H1 (cell line): ENCODE measurements around the gene DTD1. TPM values are rescaled to one million over a fixed set of nuclear protein-coding genes. Genes with fewer than 3 reads are reported as not detected.

Experiments used
- CTCF ChIA-PET: fragments of 300-600 bp; sonication (Branson Sonifier 250); formaldehyde crosslinking; loops from one replicate; lab custom pipeline; 2021; ENCODE audit not compliant: partially characterized antibody; lab: Charles Lee
- POLR2A ChIA-PET: fragments of 300-600 bp; sonication (Branson Sonifier 250); formaldehyde crosslinking; loops from one replicate; lab custom pipeline; 2021; ENCODE audit warnings: inconsistent platforms; ENCODE audit not compliant: partially characterized antibody; lab: Charles Lee
- DNase-seq, 2 experiments: peaks; one replicate each; pipeline versions ENCODE4 v3.0.0 to v3.0.0-alpha.2; 2010 to 2022; ENCODE audit warnings: low spot score in 2 of 2, low read depth in 1 of 2, mixed read lengths in 1 of 2
- FAIRE-seq: peaks from 2 replicates; lab custom pipeline; 2011; peaks lifted over from hg19 to GRCh38; lab: Jason Lieb, UNC
- H2AFZ ChIP-seq: 2 replicates; pipeline ENCODE4 v1.8.1; 2012; ENCODE audit warnings: low read length, inconsistent platforms
- H2AK5ac ChIP-seq: 2 replicates; pipeline ENCODE4 v1.6.1; 2013; ENCODE audit warnings: low read depth, low read length
- H2BK120ac ChIP-seq: replicated peaks from 2 replicates; pipeline ENCODE3; 2013; ENCODE audit warnings: low read depth, low read length, inconsistent platforms
- H2BK12ac ChIP-seq: 2 replicates; pipeline ENCODE4 v1.6.1; 2013; ENCODE audit warnings: low read depth, low read length
- H2BK15ac ChIP-seq: 2 replicates; pipeline ENCODE4 v1.6.1; 2013; ENCODE audit warnings: low read length
- H2BK20ac ChIP-seq: 2 replicates; pipeline ENCODE4 v1.6.1; 2013; ENCODE audit warnings: low read length
- H2BK5ac ChIP-seq: 2 replicates; pipeline ENCODE4 v1.6.1; 2013; ENCODE audit warnings: low read depth, low read length
- H3K14ac ChIP-seq: 2 replicates; pipeline ENCODE4 v1.6.1; 2013; ENCODE audit warnings: inconsistent platforms; ENCODE audit not compliant: insufficient read length
- H3K18ac ChIP-seq: 2 replicates; pipeline ENCODE4 v1.6.1; 2013; ENCODE audit warnings: low read length; ENCODE audit errors: extremely low read depth
- H3K23ac ChIP-seq: 2 replicates; pipeline ENCODE4 v1.6.1; 2013; ENCODE audit warnings: inconsistent platforms; ENCODE audit not compliant: insufficient read length
- H3K23me2 ChIP-seq: 2 replicates; pipeline ENCODE4 v1.6.1; 2013; ENCODE audit warnings: low read depth, low read length
- H3K27ac ChIP-seq: 2 replicates; pipeline ENCODE4 v1.6.1; 2011; ENCODE audit warnings: low read depth, low read length, inconsistent platforms
- H3K27me3 ChIP-seq, 4 experiments: replicated peaks in 1 of 4; 1 replicate in 1 of 4; 2 replicates in 3 of 4; pipeline versions ENCODE4 v1.6.1 to v1.8.1; 2011 to 2013; ENCODE audit warnings: low read length in 3 of 4, mild to moderate bottlenecking in 3 of 4, inconsistent platforms in 2 of 4, mixed read lengths in 2 of 4, moderate library complexity in 1 of 4; ENCODE audit not compliant: control insufficient read depth in 3 of 4, insufficient read depth in 3 of 4; ENCODE audit errors: extremely low read depth in 1 of 4
- H3K36me3 ChIP-seq, 4 experiments: 2 replicates each; pipeline versions ENCODE4 v1.6.1 to v1.8.1; 2011 to 2013; ENCODE audit warnings: mild to moderate bottlenecking in 4 of 4, low read length in 3 of 4, moderate library complexity in 2 of 4, control low read depth in 1 of 4, inconsistent platforms in 1 of 4; ENCODE audit not compliant: insufficient read depth in 4 of 4, control insufficient read depth in 2 of 4
- H3K4ac ChIP-seq: replicated peaks from 2 replicates; pipeline ENCODE3; 2013; ENCODE audit warnings: low read length, low read depth, mixed read lengths, inconsistent platforms; ENCODE audit not compliant: insufficient read length
- H3K4me1 ChIP-seq, 4 experiments: replicated peaks in 1 of 4; 1 replicate in 1 of 4; 2 replicates in 3 of 4; pipeline versions ENCODE4 v1.6.1 to v1.8.1; 2011 to 2013; ENCODE audit warnings: low read length in 3 of 4, inconsistent platforms in 2 of 4, mixed read lengths in 1 of 4; ENCODE audit not compliant: insufficient read depth in 4 of 4, control insufficient read depth in 3 of 4
- H3K4me2 ChIP-seq, 2 experiments: 2 replicates each; pipeline versions ENCODE4 v1.6.1 to v1.8.1; 2011 to 2013; ENCODE audit warnings: low read depth in 2 of 2, low read length in 2 of 2, control low read depth in 1 of 2, inconsistent platforms in 1 of 2, mild to moderate bottlenecking in 1 of 2; ENCODE audit not compliant: insufficient read depth in 1 of 2
- H3K4me3 ChIP-seq, 4 experiments: fragments of 200-600, 300-600 bp in 1 of 4; sonication (generic), shearing (Covaris generic), sonication (Bioruptor Twin) in 1 of 4; 2 replicates each; pipeline versions ENCODE4 v1.5.1 to v1.8.1; 2011 to 2016; ENCODE audit warnings: low read length in 4 of 4, low read depth in 3 of 4, control low read depth in 2 of 4, inconsistent platforms in 2 of 4, mild to moderate bottlenecking in 2 of 4, mixed read lengths in 1 of 4, moderate library complexity in 1 of 4; ENCODE audit not compliant: insufficient read depth in 2 of 4; ENCODE audit errors: extremely low read depth in 1 of 4
- H3K56ac ChIP-seq: replicated peaks from 2 replicates; pipeline ENCODE3; 2013; ENCODE audit warnings: low read depth, mild to moderate bottlenecking, mixed read lengths, low read length, inconsistent platforms; ENCODE audit not compliant: insufficient read length
- H3K79me1 ChIP-seq: 2 replicates; pipeline ENCODE4 v1.6.1; 2013; ENCODE audit warnings: low read depth, low read length, control low read depth
- H3K79me2 ChIP-seq, 2 experiments: 2 replicates each; pipeline versions ENCODE4 v1.6.1 to v1.8.1; 2012 to 2013; ENCODE audit warnings: low read length in 2 of 2, mild to moderate bottlenecking in 2 of 2, inconsistent platforms in 1 of 2; ENCODE audit not compliant: insufficient read depth in 2 of 2, control insufficient read depth in 1 of 2
- H3K9ac ChIP-seq, 4 experiments: replicated peaks in 1 of 4; 1 replicate in 1 of 4; 2 replicates in 3 of 4; pipeline versions ENCODE4 v1.6.1 to v1.8.1; 2011 to 2013; ENCODE audit warnings: low read depth in 3 of 4, low read length in 3 of 4, control low read depth in 2 of 4, mild to moderate bottlenecking in 2 of 4, moderate library complexity in 2 of 4, inconsistent platforms in 1 of 4; ENCODE audit errors: extremely low read depth in 1 of 4
- H3K9me3 ChIP-seq, 2 experiments: 2 replicates each; pipeline versions ENCODE4 v1.6.1 to v1.8.1; 2012 to 2013; ENCODE audit warnings: mild to moderate bottlenecking in 2 of 2, moderate library complexity in 2 of 2, control low read depth in 1 of 2, inconsistent platforms in 1 of 2, low read depth in 1 of 2, low read length in 1 of 2, mixed read lengths in 1 of 2; ENCODE audit not compliant: insufficient read depth in 2 of 2
- H4K20me1 ChIP-seq, 2 experiments: replicated peaks in 1 of 2; 2 replicates each; pipeline versions ENCODE3 to v1.8.1; 2011 to 2013; ENCODE audit warnings: inconsistent platforms in 2 of 2, low read length in 2 of 2, mild to moderate bottlenecking in 1 of 2; ENCODE audit not compliant: insufficient read depth in 2 of 2, control insufficient read depth in 1 of 2
- H4K5ac ChIP-seq: 2 replicates; pipeline ENCODE4 v1.6.1; 2013; ENCODE audit warnings: low read length, low read depth, mixed read lengths, inconsistent platforms; ENCODE audit not compliant: insufficient read length
- H4K8ac ChIP-seq: 2 replicates; pipeline ENCODE4 v1.8.0; 2013; ENCODE audit warnings: mild to moderate bottlenecking, moderate library complexity, low read length, inconsistent platforms; ENCODE audit not compliant: insufficient read depth; ENCODE audit errors: extremely low read depth
- H4K91ac ChIP-seq: replicated peaks from 2 replicates; pipeline ENCODE3; 2013; ENCODE audit warnings: low read length, mixed read lengths, inconsistent platforms; ENCODE audit not compliant: insufficient read length
- WGBS, 2 experiments: shearing (Covaris generic) in 1 of 2; methylation state at CpG; one replicate each; pipeline versions ENCODE4 v1.1.6 to v1.1.7; 2013 to 2015; ENCODE audit warnings: low lambda C conversion rate in 2 of 2, mixed read lengths in 2 of 2, inconsistent platforms in 1 of 2, low coverage in 1 of 2, missing lambda C conversion rate in 1 of 2; ENCODE audit not compliant: insufficient replicate concordance in 2 of 2, insufficient coverage in 1 of 2, insufficient read length in 1 of 2; ENCODE audit errors: extremely low coverage in 1 of 2, missing lambda C conversion rate in 1 of 2; 5-methylcytosine and 5-hydroxymethylcytosine counted together
- polyA plus RNA-seq, 7 experiments: library from polyadenylated mRNA; depleted of rRNA in 3 of 7; stranded (reverse) in 5 of 7; unstranded in 2 of 7; fragments of >200 nt in 5 of 7; fragments of 200-250 nt in 2 of 7; gene quantifications; 1 replicate in 5 of 7; 2 replicates in 1 of 7; 4 replicates in 1 of 7; pipeline versions ENCODE4 v1.2.1 to v1.2.3, GENCODE V29; 2011 to 2013; ENCODE audit warnings: missing spikeins in 2 of 7, mixed read lengths in 2 of 7
- total RNA-seq: library from RNA; stranded (reverse); fragmentation: NEBNext Ultra II Directional; extraction: Animal tissue kit (Norgen Biotek cat#: 25700); gene quantifications from 2 replicates; pipeline ENCODE4 v1.2.1, GENCODE V29; 2021

Gene DTD1
- total and polyA plus RNA-seq, 2 of the 8 experiments (the other 6 are each of a cell fraction or from before 2014, with no cell fraction given), result 49.7 to 66.6 TPM

- DNase-seq, result no peak
- no peak overlapping the region for H3K27ac ChIP-seq
- no peaks in the 10 kb centered on the region; the same call in 1 of the 2 replicates for H3K79me1 ChIP-seq
- H4K8ac ChIP-seq, result no peak overlapping the region
- ChIA-PET POLR2A (no interaction called here), CTCF (interaction anchor here (0.6 kb wide), 1 partner anchor 185 kb away, joined by 4 read pairs; no protein-coding TSS in a partner anchor)
- no peaks in the 10 kb centered on the region for H3K79me2 ChIP-seq
- H3K56ac ChIP-seq, result no peak overlapping the region
- no peak overlapping the region for H2BK20ac ChIP-seq
- H3K4me1 ChIP-seq, result peaks cover 0 to 5% (median 1%) of the 10 kb centered on the region in 4 experiments; a peak in 3 of 7 replicates
- no peaks in the 10 kb centered on the region for H3K23me2 ChIP-seq
- FAIRE-seq, result no peak
- H3K27me3 ChIP-seq, result no peaks in the 10 kb centered on the region
- no peak overlapping the region for H3K14ac ChIP-seq
- WGBS, 2 experiments, result 87% methylated on average over 6 of the region's 6 CpGs; no CpG with 5 or more reads in 1 of the 2 experiments
- H3K4me3 ChIP-seq, result no peak overlapping the region
- no peak overlapping the region for H2BK15ac ChIP-seq
- H3K9me3 ChIP-seq, result no peaks in the 10 kb centered on the region
- no peak overlapping the region for H2BK120ac ChIP-seq
- no peak overlapping the region for H3K4ac ChIP-seq
- H4K91ac ChIP-seq, result no peak overlapping the region
- no peak overlapping the region for H3K18ac ChIP-seq
- no peak overlapping the region for H2AK5ac ChIP-seq
- H3K4me2 ChIP-seq, result no peak overlapping the region
- H4K5ac ChIP-seq, result no peak overlapping the region
- H2BK12ac ChIP-seq, result no peak overlapping the region
- H3K23ac ChIP-seq, result no peak overlapping the region
- H2AFZ ChIP-seq, result no peak overlapping the region
- H3K36me3 ChIP-seq, result no peaks in the 10 kb centered on the region
- H3K9ac ChIP-seq, result no peak overlapping the region
- H4K20me1 ChIP-seq, result no peaks in the 10 kb centered on the region
- H2BK5ac ChIP-seq, result no peak overlapping the region
Measured at GRCh38 chr20:18662279-18663040, 74.6 kb downstream of the DTD1 start.
